ENCODE results near the gene ABTB1. TPM values are rescaled to one million over a fixed set of nuclear protein-coding genes. Genes with fewer than 3 reads are reported as not detected.

Gene ABTB1
- total and polyA plus RNA-seq, 4 experiments from 2014 or later = 66.9 to 169 (median 120) TPM

GRCh38 chr3:127677541-127678314 is 5.0 kb downstream of the ABTB1 start:
- ChIA-PET CTCF (ENCODE audit: partially characterized antibody) (interaction anchor here (1.2 kb wide), 1 partner anchor 15 kb away, joined by 3 read pairs; no protein-coding TSS in a partner anchor), POLR2A (ENCODE audit: partially characterized antibody) (interaction anchor here (0.9 kb wide), 1 partner anchor 48 kb away, joined by 3 read pairs; no protein-coding TSS in a partner anchor)
- no peak overlapping the region for H3K4me3 Mint-ChIP-seq
- DNase-seq = no peak
- H3K9me3 Mint-ChIP-seq = no peaks in the 10 kb centered on the region
- H3K27ac Mint-ChIP-seq = peak overlapping the region in 4 of 7 donors; percentile 8 to 79 (median 46)
- H3K27me3 Mint-ChIP-seq = no peaks in the 10 kb centered on the region
- no peaks in the 10 kb centered on the region for H3K27me3 ChIP-seq (ENCODE audit: insufficient read depth, low read length)
- H3K4me1 ChIP-seq (ENCODE audit: insufficient read depth, low read length) = peaks cover 23% of the 10 kb centered on the region
- no peaks in the 10 kb centered on the region for H3K9me3 ChIP-seq (ENCODE audit: control insufficient read depth in 1 of 2, low read length in 2 of 2)
- H3K36me3 Mint-ChIP-seq = peaks cover 6 to 32% of the 10 kb centered on the region in 2 donors
- H3K36me3 ChIP-seq (ENCODE audit: insufficient read depth, low read length) = peaks cover 10% of the 10 kb centered on the region
- intact Hi-C loops (cut with micrococcal nuclease) = loop anchor here (10.0 kb wide), 2 partner anchors 973 to 1763 kb away; partner anchors contain the start of gene CHCHD6
- H3K27ac ChIP-seq (ENCODE audit: low read depth, low read length) = no peak overlapping the region
- no peak overlapping the region for H3K4me3 ChIP-seq (ENCODE audit: low read length in 2 of 2)
- H3K4me1 Mint-ChIP-seq = peaks cover 19 to 38% (median 28%) of the 10 kb centered on the region in 4 donors

DNA sequence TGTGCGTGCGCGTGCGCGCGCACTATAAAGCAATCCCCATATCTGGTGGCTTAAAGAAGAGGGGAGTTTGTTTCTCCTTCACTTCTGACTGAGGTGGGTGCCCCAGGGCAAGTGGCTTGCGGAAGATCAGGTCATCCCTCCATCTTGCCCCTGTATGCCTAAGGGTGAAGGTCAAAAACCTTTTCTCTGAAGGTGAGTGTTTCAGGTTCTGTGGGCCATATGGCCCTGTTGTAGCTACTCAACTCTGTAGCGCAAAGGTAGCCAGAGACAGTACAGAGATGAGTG is 5.5 kb downstream of the ABTB1 start:
- ChIA-PET CTCF (ENCODE audit: partially characterized antibody) (interaction anchor here (0.9 to 1.9 kb wide), 2 partner anchors 16 to 22 kb away, joined by 3 to 7 read pairs; no protein-coding TSS in a partner anchor), POLR2A (ENCODE audit: partially characterized antibody) (no interaction called here)
- DNase-seq = no peak
- H3K27me3 Mint-ChIP-seq = no peaks in the 10 kb centered on the region
- peaks cover 19 to 38% (median 28%) of the 10 kb centered on the region in 4 donors for H3K4me1 Mint-ChIP-seq
- H3K36me3 Mint-ChIP-seq = peaks cover 6 to 32% of the 10 kb centered on the region in 2 donors
- Histone ChIP-seq H3K9me3 (ENCODE audit: control insufficient read depth in 1 of 2, low read length in 2 of 2) (no peaks in the 10 kb centered on the region), H3K36me3 (ENCODE audit: insufficient read depth, low read length) (peaks cover 10% of the 10 kb centered on the region), H3K27me3 (ENCODE audit: insufficient read depth, low read length) (no peaks in the 10 kb centered on the region), H3K4me1 (ENCODE audit: insufficient read depth, low read length) (peaks cover 23% of the 10 kb centered on the region), H3K27ac (ENCODE audit: low read depth, low read length) (no peak overlapping the region), H3K4me3 (ENCODE audit: low read length in 2 of 2) (no peak overlapping the region)
- H3K9me3 Mint-ChIP-seq = no peaks in the 10 kb centered on the region
- no peak overlapping the region for H3K4me3 Mint-ChIP-seq
- intact Hi-C loops (cut with micrococcal nuclease) = loop anchor here (10.0 kb wide), 2 partner anchors 973 to 1763 kb away; partner anchors contain the start of gene CHCHD6
- H3K27ac Mint-ChIP-seq = peak overlapping the region in 4 of 7 donors; percentile 8 to 66 (median 46)

DNA sequence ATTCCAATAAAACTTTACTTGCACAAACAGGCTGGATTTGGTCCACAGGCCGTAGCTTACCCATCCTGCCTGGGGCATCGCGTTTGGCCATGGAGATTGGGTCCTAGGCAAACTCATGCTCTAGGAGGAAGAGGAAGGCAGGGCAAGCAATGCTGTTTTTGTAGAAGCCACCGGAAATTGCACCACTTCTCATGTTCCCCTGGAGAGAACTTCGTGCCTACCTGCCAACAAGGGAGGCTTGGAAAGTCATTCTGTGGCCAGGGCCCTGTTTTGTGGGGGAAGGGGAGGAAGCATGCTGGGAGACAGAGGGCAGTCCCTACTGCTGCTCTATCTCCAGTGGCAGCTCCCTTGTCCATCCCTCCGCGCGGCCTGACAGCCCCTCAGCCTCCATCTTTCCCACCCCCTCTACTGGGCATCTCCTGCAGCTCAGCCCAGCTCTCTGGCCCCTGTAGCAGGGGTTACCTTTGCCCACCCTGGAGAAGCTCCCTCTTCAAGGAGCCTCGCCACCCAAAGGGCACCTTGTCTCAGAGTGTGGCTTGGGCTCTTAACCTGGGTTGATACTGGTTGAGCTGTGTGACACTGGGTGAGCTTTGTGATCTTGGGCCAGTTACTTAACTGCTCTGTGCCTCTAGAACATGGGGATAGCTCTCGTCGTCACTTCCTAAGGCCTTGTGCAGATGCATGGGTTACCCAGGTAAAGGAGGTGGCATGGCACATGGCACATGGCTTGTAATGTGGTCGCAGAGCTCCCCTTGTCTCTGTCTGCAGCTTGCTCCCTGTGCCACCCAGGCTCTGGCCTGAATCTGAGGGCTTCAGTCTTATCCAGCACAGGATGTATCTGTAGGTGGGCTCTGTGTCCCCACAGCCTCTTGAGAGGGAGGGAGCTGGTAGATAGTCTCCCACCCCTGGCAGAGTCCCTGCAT is 6.1 kb downstream of the ABTB1 start:
- H3K27ac Mint-ChIP-seq = peak overlapping the region in 5 of 7 donors; percentile 46 to 77 (median 52)
- no peaks in the 10 kb centered on the region for H3K9me3 Mint-ChIP-seq
- Histone ChIP-seq H3K36me3 (ENCODE audit: insufficient read depth, low read length) (peaks cover 10% of the 10 kb centered on the region), H3K27ac (ENCODE audit: low read depth, low read length) (no peak overlapping the region), H3K27me3 (ENCODE audit: insufficient read depth, low read length) (no peaks in the 10 kb centered on the region), H3K9me3 (ENCODE audit: control insufficient read depth in 1 of 2, low read length in 2 of 2) (no peaks in the 10 kb centered on the region), H3K4me1 (ENCODE audit: insufficient read depth, low read length) (peaks cover 21% of the 10 kb centered on the region), H3K4me3 (ENCODE audit: low read length in 2 of 2) (no peak overlapping the region)
- H3K27me3 Mint-ChIP-seq = no peaks in the 10 kb centered on the region
- no peak overlapping the region for H3K4me3 Mint-ChIP-seq
- H3K36me3 Mint-ChIP-seq = peaks cover 6 to 30% of the 10 kb centered on the region in 2 donors
- ChIA-PET POLR2A (ENCODE audit: partially characterized antibody) (no interaction called here), CTCF (ENCODE audit: partially characterized antibody) (interaction anchor here (0.9 to 1.9 kb wide), 2 partner anchors 15 to 23 kb away, joined by 3 to 7 read pairs; no protein-coding TSS in a partner anchor)
- DNase-seq = no peak
- H3K4me1 Mint-ChIP-seq = peaks cover 18 to 38% (median 29%) of the 10 kb centered on the region in 4 donors
- intact Hi-C loops (cut with micrococcal nuclease) = loop anchor here (10.0 kb wide), 2 partner anchors 974 to 1764 kb away; partner anchors contain the start of gene CHCHD6

GRCh38 chr3:127679534-127680145 is 6.9 kb downstream of the ABTB1 start:
- no peak for DNase-seq
- Histone ChIP-seq H3K27ac (ENCODE audit: low read depth, low read length) (no peak overlapping the region), H3K4me3 (ENCODE audit: low read length in 2 of 2) (no peak overlapping the region), H3K4me1 (ENCODE audit: insufficient read depth, low read length) (peaks cover 16% of the 10 kb centered on the region), H3K36me3 (ENCODE audit: insufficient read depth, low read length) (peaks cover 10% of the 10 kb centered on the region), H3K9me3 (ENCODE audit: control insufficient read depth in 1 of 2, low read length in 2 of 2) (no peaks in the 10 kb centered on the region), H3K27me3 (ENCODE audit: insufficient read depth, low read length) (no peaks in the 10 kb centered on the region)
- intact Hi-C loops (cut with micrococcal nuclease) = loop anchor here (10.0 kb wide), 2 partner anchors 975 to 1765 kb away; partner anchors contain the start of gene CHCHD6
- Mint-ChIP-seq H3K9me3 (no peaks in the 10 kb centered on the region), H3K27ac (no peak overlapping the region), H3K4me1 (peaks cover 12 to 31% (median 23%) of the 10 kb centered on the region in 4 donors), H3K36me3 (peaks cover 6 to 30% of the 10 kb centered on the region in 2 donors), H3K4me3 (peak overlapping the region in 1 of 8 donors; percentile 4), H3K27me3 (no peaks in the 10 kb centered on the region)
- CTCF ChIA-PET (ENCODE audit: partially characterized antibody) = interaction anchor here (0.7 to 1.9 kb wide), 2 partner anchors 14 to 104 kb away, joined by 3 to 7 read pairs; no protein-coding TSS in a partner anchor
- POLR2A ChIA-PET (ENCODE audit: partially characterized antibody) = no interaction called here

DNA sequence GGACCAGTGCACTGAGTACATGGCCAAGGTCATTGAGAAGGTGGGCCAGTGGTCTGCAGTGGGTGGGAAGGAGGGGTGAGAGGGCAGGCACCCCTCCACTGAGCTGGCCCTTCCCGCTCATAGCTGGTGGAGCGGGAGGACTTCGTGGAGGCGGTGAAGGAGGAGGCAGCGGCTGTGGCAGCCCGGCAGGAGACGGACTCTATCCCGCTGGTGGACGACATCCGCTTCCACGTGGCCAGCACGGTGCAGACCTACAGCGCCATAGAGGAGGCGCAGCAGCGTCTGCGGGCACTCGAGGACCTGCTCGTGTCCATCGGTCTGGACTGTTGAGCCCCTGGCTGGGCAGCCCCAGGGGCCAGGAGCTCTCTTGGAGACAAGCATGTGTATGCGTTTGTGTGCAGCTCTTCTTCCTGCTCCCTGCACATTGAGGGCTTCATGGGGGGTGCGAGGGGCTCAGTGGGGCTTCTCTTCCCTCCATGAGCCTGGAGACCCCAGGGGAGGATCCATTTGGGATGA is 7.5 kb downstream of the ABTB1 start:
- Mint-ChIP-seq H3K4me1 (peaks cover 8 to 26% (median 19%) of the 10 kb centered on the region in 4 donors), H3K27ac (no peak overlapping the region), H3K4me3 (peak overlapping the region in 1 of 8 donors; percentile 4), H3K9me3 (no peaks in the 10 kb centered on the region), H3K27me3 (no peaks in the 10 kb centered on the region), H3K36me3 (peaks cover 6 to 27% of the 10 kb centered on the region in 2 donors)
- Histone ChIP-seq H3K9me3 (ENCODE audit: control insufficient read depth in 1 of 2, low read length in 2 of 2) (no peaks in the 10 kb centered on the region), H3K27me3 (ENCODE audit: insufficient read depth, low read length) (no peaks in the 10 kb centered on the region), H3K36me3 (ENCODE audit: insufficient read depth, low read length) (peaks cover 10% of the 10 kb centered on the region), H3K27ac (ENCODE audit: low read depth, low read length) (no peak overlapping the region), H3K4me3 (ENCODE audit: low read length in 2 of 2) (no peak overlapping the region), H3K4me1 (ENCODE audit: insufficient read depth, low read length) (peaks cover 10% of the 10 kb centered on the region)
- POLR2A ChIA-PET (ENCODE audit: partially characterized antibody) = interaction anchor here (1.0 kb wide), 1 partner anchor 12 kb away, joined by 4 read pairs; no protein-coding TSS in a partner anchor
- DNase-seq = no peak
- intact Hi-C loops (cut with micrococcal nuclease) = no loop called here
- CTCF ChIA-PET (ENCODE audit: partially characterized antibody) = interaction anchor here (0.7 to 1.9 kb wide), 2 partner anchors 14 to 105 kb away, joined by 3 to 7 read pairs; no protein-coding TSS in a partner anchor

DNA sequence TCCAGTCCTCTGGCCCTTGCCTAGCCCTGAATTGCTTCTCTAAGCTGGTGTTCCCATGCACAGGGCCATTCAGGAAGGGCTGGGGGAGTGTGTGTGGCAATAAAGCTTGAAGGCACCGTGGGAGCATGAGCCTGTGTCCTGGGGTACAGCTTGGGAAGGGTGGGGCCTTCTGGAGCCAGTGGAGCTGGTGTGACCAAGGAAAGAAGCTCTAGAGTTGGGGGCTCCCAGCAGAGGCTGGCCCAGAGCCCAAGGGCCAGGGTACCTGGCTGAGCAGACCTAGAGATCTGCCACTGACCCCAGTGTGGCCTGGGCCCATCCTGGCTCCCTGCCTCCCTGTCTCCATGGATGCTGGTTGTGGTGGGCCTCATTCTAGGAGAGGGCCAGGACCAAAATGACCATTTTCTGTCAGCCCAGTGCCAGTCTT is 8.1 kb downstream of the ABTB1 start:
- Histone ChIP-seq H3K36me3 (ENCODE audit: insufficient read depth, low read length) (peaks cover 10% of the 10 kb centered on the region), H3K27me3 (ENCODE audit: insufficient read depth, low read length) (no peaks in the 10 kb centered on the region), H3K4me1 (ENCODE audit: insufficient read depth, low read length) (peaks cover 6% of the 10 kb centered on the region), H3K4me3 (ENCODE audit: low read length in 2 of 2) (no peak overlapping the region), H3K27ac (ENCODE audit: low read depth, low read length) (no peak overlapping the region), H3K9me3 (ENCODE audit: control insufficient read depth in 1 of 2, low read length in 2 of 2) (no peaks in the 10 kb centered on the region)
- ChIA-PET CTCF (ENCODE audit: partially characterized antibody) (no interaction called here), POLR2A (ENCODE audit: partially characterized antibody) (interaction anchor here (1.0 to 4.2 kb wide), 2 partner anchors 8 to 12 kb away, joined by 4 to 25 read pairs; partner anchors contain the start of gene ABTB1)
- no peaks in the 10 kb centered on the region for H3K9me3 Mint-ChIP-seq
- no peaks in the 10 kb centered on the region for H3K27me3 Mint-ChIP-seq
- DNase-seq = no peak
- peaks cover 6 to 27% of the 10 kb centered on the region in 2 donors for H3K36me3 Mint-ChIP-seq
- intact Hi-C loops (cut with micrococcal nuclease) = no loop called here
- H3K4me1 Mint-ChIP-seq = peaks cover 8 to 19% (median 15%) of the 10 kb centered on the region in 4 donors
- H3K4me3 Mint-ChIP-seq = no peak overlapping the region
- peak overlapping the region in 2 of 7 donors; percentile 7 to 88 for H3K27ac Mint-ChIP-seq
